Stimulated activated CD4-positive, alpha-beta T cell treated with anti-CD3 and anti-CD28 coated beads, Interleukin-15, amount 100 ng/mL, for 1 hour (primary cell): ENCODE data around the gene ADARB1.
A peak's percentile ranks its signal among the peaks of the same experiment; 100 is the strongest.

Experiments
- DNase-seq, 2 donors: peaks; one replicate each; pipeline ENCODE4 v3.0.0-alpha.2; 2020; ENCODE audit warnings: low read depth in 1 of 2, low spot score in 1 of 2

ADARB1 gene

GRCh38 chr21:45074818-45075595 is 627 bp downstream of the ADARB1 start:
- DNase-seq: peak in 1 of 2 donors; percentile 25

GRCh38 chr21:45075596-45076244 is 1.3 kb downstream of the ADARB1 start:
- DNase-seq: no peak

GRCh38 chr21:45076245-45076711 is 1.9 kb downstream of the ADARB1 start:
- no peak for DNase-seq

- no peak for DNase-seq
Observed at GRCh38 chr21:45078371-45078770, 4.0 kb downstream of the ADARB1 start.

- peak in 1 of 2 donors; percentile 52 for DNase-seq
Observed at GRCh38 chr21:45078877-45079281, 4.5 kb downstream of the ADARB1 start.

- DNase-seq: no peak
Observed at GRCh38 chr21:45079351-45079750, 5.0 kb downstream of the ADARB1 start.

- no peak for DNase-seq
Observed at GRCh38 chr21:45080232-45080631, 5.9 kb downstream of the ADARB1 start.

GRCh38 chr21:45080639-45081414 is 6.4 kb downstream of the ADARB1 start:
- no peak for DNase-seq

- no peak for DNase-seq
Observed at GRCh38 chr21:45081636-45082035, 7.3 kb downstream of the ADARB1 start.

GRCh38 chr21:45082736-45083135 is 8.4 kb downstream of the ADARB1 start:
- no peak for DNase-seq

- no peak for DNase-seq
Observed at GRCh38 chr21:45084121-45084520, 9.7 kb downstream of the ADARB1 start.

GRCh38 chr21:45084881-45085536 is 10.6 kb downstream of the ADARB1 start:
- no peak for DNase-seq

GRCh38 chr21:45085700-45086099 is 11.3 kb downstream of the ADARB1 start:
- DNase-seq: no peak

GRCh38 chr21:45086337-45086958 is 12.1 kb downstream of the ADARB1 start:
- no peak for DNase-seq

GRCh38 chr21:45087022-45087823 is 12.8 kb downstream of the ADARB1 start:
- no peak for DNase-seq

- DNase-seq: no peak
Observed at GRCh38 chr21:45088116-45088515, 13.7 kb downstream of the ADARB1 start.

- DNase-seq: no peak
Observed at GRCh38 chr21:45088729-45089128, 14.3 kb downstream of the ADARB1 start.

- no peak for DNase-seq
Observed at GRCh38 chr21:45089964-45090363, 15.6 kb downstream of the ADARB1 start.

- no peak for DNase-seq
Observed at GRCh38 chr21:45090966-45091365, 16.6 kb downstream of the ADARB1 start.
